ENCODE data around the gene VLDLR.
"Not testable (repeated sequence)": the region's sequence is repeated elsewhere in the genome, so short reads cannot be mapped to it uniquely, and the experiment has no call there.

VLDLR gene

GRCh38 chr9:2693056-2693455, 71.5 kb downstream of the VLDLR start:
- no peak for DNase-seq (ENCODE audit: low read depth, low spot score)
- H3K4me3 ChIP-seq (ENCODE audit: low read length), result no peak overlapping the region

GRCh38 chr9:2697492-2697891, 75.9 kb downstream of the VLDLR start:
- H3K4me3 ChIP-seq (ENCODE audit: low read length), result no peak overlapping the region
- DNase-seq (ENCODE audit: low read depth, low spot score), result no peak

DNA sequence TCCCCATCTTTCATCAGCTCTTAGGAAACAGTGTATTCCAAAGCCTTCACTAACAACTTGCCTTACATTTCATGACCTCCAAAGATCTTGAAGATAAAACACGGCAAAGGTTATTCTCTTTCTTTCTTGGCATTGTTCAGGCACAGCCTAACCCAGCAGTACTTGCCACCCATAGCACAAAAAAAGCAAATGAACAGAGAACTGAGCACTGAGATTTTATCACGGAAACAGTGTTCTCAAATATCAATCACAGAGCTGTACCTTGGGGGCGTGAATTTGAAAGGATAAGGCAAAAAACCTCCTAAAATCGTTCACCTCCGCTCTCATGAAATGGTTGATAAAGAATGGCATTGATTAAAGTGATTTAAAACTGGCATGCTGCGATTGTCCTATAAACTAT, 78.8 kb downstream of the VLDLR start:
- H3K4me3 ChIP-seq (ENCODE audit: low read length), result no peak overlapping the region
- DNase-seq (ENCODE audit: low read depth, low spot score), result no peak

DNA sequence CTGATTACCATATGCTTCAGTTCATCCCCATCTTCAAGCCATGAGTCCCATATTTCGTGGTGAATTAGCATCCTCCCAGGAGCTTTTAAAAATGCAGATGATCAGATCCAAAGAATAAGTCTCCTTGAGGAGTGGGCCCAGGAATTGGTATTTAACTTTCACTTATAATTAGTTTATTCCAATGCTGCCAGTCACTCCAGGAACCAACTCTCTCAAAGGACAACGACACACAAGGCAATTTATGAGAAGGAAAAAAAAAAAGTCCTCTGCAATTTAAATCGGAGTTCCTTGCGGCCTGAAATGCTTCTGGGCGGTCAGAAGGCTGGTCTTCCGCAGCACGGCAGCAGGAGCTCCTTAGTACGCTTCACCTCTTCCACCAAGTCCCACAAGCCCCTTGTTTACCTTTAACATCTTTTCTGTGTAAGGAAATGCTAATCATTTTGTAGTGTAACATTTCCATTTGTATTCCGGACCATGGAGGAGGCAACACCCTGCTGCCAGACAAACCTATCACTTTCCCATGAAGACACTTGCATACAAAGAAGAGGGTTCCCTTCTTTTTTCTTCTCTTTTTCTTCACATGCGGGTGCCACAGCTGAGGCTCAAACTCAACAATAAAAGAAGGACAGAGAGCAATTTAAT, 79.4 kb downstream of the VLDLR start:
- DNase-seq (ENCODE audit: low read depth, low spot score), result no peak
- no peak overlapping the region for H3K4me3 ChIP-seq (ENCODE audit: low read length)

- DNase-seq (ENCODE audit: low read depth, low spot score), result no peak
- H3K4me3 ChIP-seq (ENCODE audit: low read length), result no peak overlapping the region
Observed at GRCh38 chr9:2704504-2704903, 82.9 kb downstream of the VLDLR start.

DNA sequence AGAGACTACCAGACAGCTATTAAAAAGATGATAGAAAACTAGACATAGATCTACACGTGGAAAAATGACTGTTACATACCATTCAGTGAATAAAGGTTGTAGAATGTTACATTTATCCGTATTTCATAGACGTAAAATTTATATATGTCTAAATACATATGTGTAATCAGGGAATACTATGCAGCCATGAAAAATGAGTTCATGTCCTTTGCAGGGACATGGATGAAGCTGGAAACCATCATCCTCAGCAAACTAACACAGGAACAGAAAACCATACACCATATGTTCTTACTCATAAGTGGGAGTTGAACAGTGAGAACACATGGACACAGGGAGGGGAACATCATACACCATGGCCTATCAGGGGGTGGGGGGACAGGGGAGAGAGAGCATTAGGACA, 85.7 kb downstream of the VLDLR start:
- not testable (repeated sequence) for H3K4me3 ChIP-seq (ENCODE audit: low read length); DNase-seq (ENCODE audit: low read depth, low spot score)

All from Jurkat, Clone E6-1 (cell line).